MM.1S (cell line): ENCODE data around the gene TANC2.

Experiments used
- DNase-seq: peaks from one replicate; pipeline ENCODE4 v3.0.0-alpha.2; 2015
- H2AFZ ChIP-seq: fragments of 300-600 bp; sonication (generic); 2 replicates; pipeline ENCODE4 v1.6.0; 2016; ENCODE audit warnings: antibody characterized with exemption, low read length
- H3F3A ChIP-seq: fragments of 300-600 bp; sonication (generic); 2 replicates; pipeline ENCODE4 v1.6.1; 2016; ENCODE audit warnings: mild to moderate bottlenecking, antibody characterized with exemption, low read length, moderate library complexity, mixed read lengths; ENCODE audit not compliant: insufficient read depth
- H3K27ac ChIP-seq: fragments of 300-600 bp; sonication (generic); 2 replicates; pipeline ENCODE4 v1.5.1; 2016; ENCODE audit warnings: mild to moderate bottlenecking, low read length
- H3K27me3 ChIP-seq: fragments of 300-600 bp; sonication (generic); replicated peaks from 2 replicates; pipeline ENCODE4 v1.6.0; 2016; ENCODE audit warnings: low read length; ENCODE audit not compliant: insufficient read depth
- H3K36me3 ChIP-seq: fragments of 300-600 bp; sonication (generic); replicated peaks from 2 replicates; pipeline ENCODE4 v1.6.1; 2016; ENCODE audit warnings: mild to moderate bottlenecking, low read length, mixed read lengths; ENCODE audit not compliant: insufficient read depth
- H3K4me1 ChIP-seq: fragments of 300-600 bp; sonication (generic); 2 replicates; pipeline ENCODE4 v1.6.1; 2016; ENCODE audit warnings: low read length, mixed read lengths
- H3K4me2 ChIP-seq: fragments of 300-600 bp; sonication (generic); 2 replicates; pipeline ENCODE4 v1.6.0; 2016; ENCODE audit warnings: low read depth, low read length
- H3K4me3 ChIP-seq: fragments of 300-600 bp; sonication (generic); 2 replicates; pipeline ENCODE4 v1.5.1; 2016; ENCODE audit warnings: low read length, mixed read lengths
- H3K79me2 ChIP-seq: fragments of 300-600 bp; sonication (generic); 2 replicates; pipeline ENCODE4 v1.6.1; 2016; ENCODE audit warnings: mixed run types, low read length, mixed read lengths
- H3K9ac ChIP-seq: fragments of 300-600 bp; sonication (generic); 2 replicates; pipeline ENCODE4 v1.6.1; 2016; ENCODE audit warnings: low read length, mixed read lengths
- H3K9me2 ChIP-seq: fragments of 300-600 bp; sonication (generic); replicated peaks from 2 replicates; pipeline ENCODE4 v1.6.1; 2016; ENCODE audit warnings: mild to moderate bottlenecking, low read length, mixed read lengths; ENCODE audit not compliant: insufficient read depth
- H3K9me3 ChIP-seq: fragments of 300-600 bp; sonication (generic); replicated peaks from 2 replicates; pipeline ENCODE4 v1.6.1; 2016; ENCODE audit warnings: mild to moderate bottlenecking, low read length, mixed read lengths; ENCODE audit not compliant: insufficient read depth
- H4K20me1 ChIP-seq: fragments of 300-600 bp; sonication (generic); 2 replicates; pipeline ENCODE4 v1.6.1; 2016; ENCODE audit warnings: mild to moderate bottlenecking, low read length, moderate library complexity, mixed read lengths; ENCODE audit not compliant: insufficient read depth
- EZH2 ChIP-seq: fragments of 300-600 bp; sonication (generic); optimal IDR thresholded peaks from 2 replicates; pipeline ENCODE3; 2017; ENCODE audit warnings: low read depth, mild to moderate bottlenecking, antibody characterized with exemption, low read length, mixed read lengths
- EZH2phosphoT487 ChIP-seq: fragments of 300-600 bp; sonication (generic); IDR thresholded peaks from 2 replicates; pipeline ENCODE4 v1.6.1; 2018; ENCODE audit warnings: antibody characterized with exemption, low read length
- TF ChIP-seq, protein P1 (sequence below): fragments of 300-600 bp; sonication (generic); IDR thresholded peaks from 2 replicates; pipeline ENCODE4 v1.5.1; 2016; ENCODE audit warnings: antibody characterized with exemption, low read length, mixed read lengths

TANC2 gene

DNA sequence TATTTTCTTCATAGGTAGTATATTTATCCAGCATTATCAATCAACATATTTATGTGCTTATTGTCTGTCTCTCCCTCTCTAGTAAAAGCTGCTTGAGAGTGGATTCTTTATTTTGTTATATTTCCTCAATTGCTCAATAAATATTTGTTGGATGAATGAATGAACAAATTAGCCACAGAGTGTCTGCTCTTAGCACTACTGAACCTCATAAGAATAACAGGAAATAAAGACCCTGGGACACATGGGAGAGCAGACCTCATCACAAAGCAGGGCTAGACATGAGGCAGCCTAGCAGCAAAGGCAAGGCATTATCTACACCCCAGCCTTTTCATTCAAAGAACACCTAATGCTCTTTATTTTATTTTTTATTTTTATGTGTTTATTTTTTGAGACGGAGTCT, 34.9 kb upstream of the TANC2 start:
- Histone ChIP-seq H3K27me3 (no peaks in the 10 kb centered on the region), H3K9me2 (no peaks in the 10 kb centered on the region), H3K4me3 (no peak overlapping the region), H3K4me1 (no peaks in the 10 kb centered on the region), H3K9me3 (no peaks in the 10 kb centered on the region), H3K4me2 (no peak overlapping the region), H3K27ac (no peak overlapping the region), H3F3A (no peaks in the 10 kb centered on the region), H4K20me1 (no peaks in the 10 kb centered on the region), H3K36me3 (no peaks in the 10 kb centered on the region), H3K9ac (no peak overlapping the region), H2AFZ (no peak overlapping the region), H3K79me2 (no peaks in the 10 kb centered on the region)
- DNase-seq, result no peak
- TF ChIP-seq EZH2phosphoT487 (no peak), EZH2 (no peak)
- TF ChIP-seq, protein P1, sequence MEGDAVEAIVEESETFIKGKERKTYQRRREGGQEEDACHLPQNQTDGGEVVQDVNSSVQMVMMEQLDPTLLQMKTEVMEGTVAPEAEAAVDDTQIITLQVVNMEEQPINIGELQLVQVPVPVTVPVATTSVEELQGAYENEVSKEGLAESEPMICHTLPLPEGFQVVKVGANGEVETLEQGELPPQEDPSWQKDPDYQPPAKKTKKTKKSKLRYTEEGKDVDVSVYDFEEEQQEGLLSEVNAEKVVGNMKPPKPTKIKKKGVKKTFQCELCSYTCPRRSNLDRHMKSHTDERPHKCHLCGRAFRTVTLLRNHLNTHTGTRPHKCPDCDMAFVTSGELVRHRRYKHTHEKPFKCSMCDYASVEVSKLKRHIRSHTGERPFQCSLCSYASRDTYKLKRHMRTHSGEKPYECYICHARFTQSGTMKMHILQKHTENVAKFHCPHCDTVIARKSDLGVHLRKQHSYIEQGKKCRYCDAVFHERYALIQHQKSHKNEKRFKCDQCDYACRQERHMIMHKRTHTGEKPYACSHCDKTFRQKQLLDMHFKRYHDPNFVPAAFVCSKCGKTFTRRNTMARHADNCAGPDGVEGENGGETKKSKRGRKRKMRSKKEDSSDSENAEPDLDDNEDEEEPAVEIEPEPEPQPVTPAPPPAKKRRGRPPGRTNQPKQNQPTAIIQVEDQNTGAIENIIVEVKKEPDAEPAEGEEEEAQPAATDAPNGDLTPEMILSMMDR, result no peak

DNA sequence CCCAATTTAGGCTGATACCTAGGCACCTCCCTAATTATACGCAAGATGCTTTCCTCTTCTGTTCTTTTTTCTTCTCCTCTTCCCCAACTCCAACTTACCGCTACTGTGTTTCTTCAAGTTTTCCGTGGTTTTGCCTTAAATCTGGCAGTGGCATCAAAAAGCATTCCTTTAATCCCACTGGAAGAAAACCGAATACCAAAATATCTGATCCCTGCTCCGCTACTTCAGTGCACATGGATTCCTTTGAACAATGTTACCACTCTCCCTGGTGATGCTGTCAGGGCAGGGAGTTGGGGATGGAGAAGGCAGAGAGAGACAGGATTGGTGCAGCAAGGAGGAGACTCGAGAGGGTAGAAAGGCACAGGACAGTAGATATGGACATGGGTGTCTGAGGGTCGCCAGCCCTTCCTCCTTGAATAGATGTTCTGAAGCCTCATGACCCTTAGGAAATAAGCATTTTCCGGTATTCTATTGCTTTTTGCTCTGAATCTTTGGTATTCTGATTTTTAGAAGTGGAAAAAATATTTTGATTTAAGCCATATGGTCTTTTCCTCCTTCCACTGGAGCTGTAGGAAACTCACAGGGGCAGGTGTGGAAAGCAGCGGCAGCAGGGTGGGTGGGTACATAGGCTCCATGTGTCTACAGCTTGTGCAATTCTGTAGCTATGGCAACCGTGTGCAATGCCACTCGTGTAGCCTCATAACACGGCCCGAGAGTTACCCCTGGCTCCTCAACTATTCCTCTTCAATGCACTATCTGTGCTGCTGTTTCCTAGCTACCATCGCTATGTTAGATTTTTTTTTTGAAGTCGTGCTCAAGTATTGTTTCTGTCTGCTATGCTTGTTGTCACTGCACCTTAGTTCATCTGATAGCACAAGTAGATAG, 32.3 kb upstream of the TANC2 start:
- Histone ChIP-seq H3K9me2 (no peaks in the 10 kb centered on the region), H3K27ac (no peak overlapping the region), H4K20me1 (no peaks in the 10 kb centered on the region), H2AFZ (no peak overlapping the region), H3K4me1 (no peaks in the 10 kb centered on the region), H3K79me2 (no peaks in the 10 kb centered on the region), H3K36me3 (no peaks in the 10 kb centered on the region), H3K9me3 (no peaks in the 10 kb centered on the region), H3K4me3 (no peak overlapping the region), H3K9ac (no peak overlapping the region), H3K27me3 (no peaks in the 10 kb centered on the region), H3F3A (no peaks in the 10 kb centered on the region), H3K4me2 (no peak overlapping the region)
- no peak for DNase-seq
- TF ChIP-seq EZH2 (no peak), EZH2phosphoT487 (no peak)
- TF ChIP-seq, protein P1, result no peak

DNA sequence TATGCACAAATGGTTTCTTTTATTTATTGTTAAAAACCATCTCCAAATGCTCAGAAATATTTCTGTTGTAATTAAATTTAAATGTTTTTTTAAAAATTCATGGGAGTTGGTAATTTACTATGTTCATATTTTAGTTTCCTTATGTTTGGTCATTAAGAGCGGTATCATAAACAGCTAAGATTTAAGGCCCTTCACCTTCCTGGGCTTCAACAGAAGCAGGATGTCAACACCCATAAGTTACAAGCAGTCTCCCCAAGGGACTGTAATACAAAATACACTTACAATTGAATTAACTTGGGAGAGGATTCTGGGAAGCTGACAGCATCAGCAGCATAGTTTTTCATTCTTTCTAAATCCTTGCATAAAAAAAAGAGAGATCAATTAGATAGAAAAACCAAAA, 30.9 kb upstream of the TANC2 start:
- no peak overlapping the region for H2AFZ ChIP-seq
- no peak overlapping the region for H3K27ac ChIP-seq
- H3K4me2 ChIP-seq, result no peak overlapping the region
- no peaks in the 10 kb centered on the region for H4K20me1 ChIP-seq
- no peak overlapping the region for H3K9ac ChIP-seq
- H3K9me3 ChIP-seq, result no peaks in the 10 kb centered on the region
- H3K4me1 ChIP-seq, result no peaks in the 10 kb centered on the region
- TF ChIP-seq EZH2phosphoT487, result no peak
- TF ChIP-seq EZH2, result no peak
- TF ChIP-seq, protein P1, result no peak
- no peaks in the 10 kb centered on the region for H3K36me3 ChIP-seq
- DNase-seq, result no peak
- H3K79me2 ChIP-seq, result no peaks in the 10 kb centered on the region
- no peaks in the 10 kb centered on the region for H3K27me3 ChIP-seq
- H3K4me3 ChIP-seq, result no peak overlapping the region
- no peaks in the 10 kb centered on the region for H3K9me2 ChIP-seq
- H3F3A ChIP-seq, result no peaks in the 10 kb centered on the region
